ENCODE results near the gene ATP5F1E.

DNA sequence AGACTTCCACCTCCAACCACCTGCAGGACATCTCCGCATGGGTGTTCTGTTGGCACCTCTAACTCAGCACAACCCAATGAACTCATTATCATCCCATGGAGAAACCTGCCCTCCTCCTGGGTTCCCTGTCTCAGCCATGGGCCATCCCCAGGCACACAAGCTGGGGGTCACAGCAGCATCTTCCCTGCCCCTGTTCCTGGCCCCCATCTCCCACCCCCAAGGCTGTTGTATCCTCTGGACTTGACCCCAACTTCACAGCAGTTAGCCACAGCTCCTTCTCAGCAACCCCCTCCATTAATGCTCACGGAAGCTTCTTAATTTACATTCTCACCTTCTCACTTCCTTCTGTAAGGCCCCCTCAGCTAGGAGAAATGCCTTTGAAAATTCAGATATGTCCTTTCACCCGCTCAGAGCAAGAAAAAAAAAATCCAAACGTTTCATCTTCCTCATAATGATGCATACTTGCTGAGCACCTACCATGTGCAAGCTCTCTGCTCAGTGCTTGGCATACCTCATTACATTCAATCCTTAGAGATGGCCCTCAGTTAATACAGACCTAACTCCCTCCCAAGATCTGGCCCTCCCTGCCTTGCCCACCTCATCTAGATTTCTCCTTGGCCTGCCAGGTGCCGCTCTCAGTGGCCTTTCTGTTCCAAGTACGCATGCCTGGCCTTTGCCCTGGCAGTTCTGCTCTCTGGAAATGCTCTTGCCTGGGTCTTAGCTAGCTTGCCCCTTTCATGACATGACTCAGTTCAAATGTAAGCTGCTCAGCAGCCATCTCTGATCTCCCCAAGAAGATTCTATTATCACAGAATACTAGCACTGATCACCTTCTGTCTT is 53.6 kb downstream of the ATP5F1E start:
- TF ChIP-seq, protein P1, sequence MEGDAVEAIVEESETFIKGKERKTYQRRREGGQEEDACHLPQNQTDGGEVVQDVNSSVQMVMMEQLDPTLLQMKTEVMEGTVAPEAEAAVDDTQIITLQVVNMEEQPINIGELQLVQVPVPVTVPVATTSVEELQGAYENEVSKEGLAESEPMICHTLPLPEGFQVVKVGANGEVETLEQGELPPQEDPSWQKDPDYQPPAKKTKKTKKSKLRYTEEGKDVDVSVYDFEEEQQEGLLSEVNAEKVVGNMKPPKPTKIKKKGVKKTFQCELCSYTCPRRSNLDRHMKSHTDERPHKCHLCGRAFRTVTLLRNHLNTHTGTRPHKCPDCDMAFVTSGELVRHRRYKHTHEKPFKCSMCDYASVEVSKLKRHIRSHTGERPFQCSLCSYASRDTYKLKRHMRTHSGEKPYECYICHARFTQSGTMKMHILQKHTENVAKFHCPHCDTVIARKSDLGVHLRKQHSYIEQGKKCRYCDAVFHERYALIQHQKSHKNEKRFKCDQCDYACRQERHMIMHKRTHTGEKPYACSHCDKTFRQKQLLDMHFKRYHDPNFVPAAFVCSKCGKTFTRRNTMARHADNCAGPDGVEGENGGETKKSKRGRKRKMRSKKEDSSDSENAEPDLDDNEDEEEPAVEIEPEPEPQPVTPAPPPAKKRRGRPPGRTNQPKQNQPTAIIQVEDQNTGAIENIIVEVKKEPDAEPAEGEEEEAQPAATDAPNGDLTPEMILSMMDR (IDR thresholded peaks at IDR 0.05), result no peak
- TF ChIP-seq POLR2A (IDR thresholded peaks at IDR 0.05), result no peak

Measured in esophagus squamous epithelium (tissue), 4 donors.